ENCODE measurements around the gene GBP4.

DNA sequence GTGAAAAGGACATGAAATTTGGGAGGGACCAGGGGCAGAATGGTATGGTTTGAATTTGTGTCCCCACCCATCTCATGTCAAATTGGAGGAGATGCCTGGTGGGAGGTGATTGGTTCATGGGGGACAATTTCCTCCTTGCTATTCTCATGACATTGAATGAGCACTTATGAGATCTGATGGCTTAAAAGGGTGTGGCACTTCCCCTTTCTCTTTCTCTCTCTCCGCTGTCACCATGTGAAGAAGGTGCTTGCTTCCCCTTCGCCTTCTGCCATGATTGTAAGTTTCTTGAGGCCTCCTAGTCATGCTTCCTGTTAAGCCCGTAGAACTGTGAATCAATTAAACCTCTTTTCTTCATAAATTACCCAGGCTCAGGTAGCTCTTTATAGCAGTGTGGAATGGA, 7.6 kb upstream of the GBP4 start:
- TF ChIP-seq CEBPB (tag; IDR thresholded peaks at IDR 0.05) (no peak), ZNF121 (CRISPR knock-in tag; conservative IDR thresholded peaks at IDR 0.05) (no peak), ZBTB1 (CRISPR knock-in tag; IDR thresholded peaks at IDR 0.05; ENCODE audit: borderline replicate concordance, low read depth) (no peak), ARID2 (IDR thresholded peaks at IDR 0.05) (no peak), KAT2B (IDR thresholded peaks at IDR 0.05; ENCODE audit: low read depth, low read length) (no peak), POLR2A (conservative IDR thresholded peaks at IDR 0.05) (no peak), ZNF431 (CRISPR knock-in tag; IDR thresholded peaks at IDR 0.05) (no peak)
- TF ChIP-seq, protein P1, sequence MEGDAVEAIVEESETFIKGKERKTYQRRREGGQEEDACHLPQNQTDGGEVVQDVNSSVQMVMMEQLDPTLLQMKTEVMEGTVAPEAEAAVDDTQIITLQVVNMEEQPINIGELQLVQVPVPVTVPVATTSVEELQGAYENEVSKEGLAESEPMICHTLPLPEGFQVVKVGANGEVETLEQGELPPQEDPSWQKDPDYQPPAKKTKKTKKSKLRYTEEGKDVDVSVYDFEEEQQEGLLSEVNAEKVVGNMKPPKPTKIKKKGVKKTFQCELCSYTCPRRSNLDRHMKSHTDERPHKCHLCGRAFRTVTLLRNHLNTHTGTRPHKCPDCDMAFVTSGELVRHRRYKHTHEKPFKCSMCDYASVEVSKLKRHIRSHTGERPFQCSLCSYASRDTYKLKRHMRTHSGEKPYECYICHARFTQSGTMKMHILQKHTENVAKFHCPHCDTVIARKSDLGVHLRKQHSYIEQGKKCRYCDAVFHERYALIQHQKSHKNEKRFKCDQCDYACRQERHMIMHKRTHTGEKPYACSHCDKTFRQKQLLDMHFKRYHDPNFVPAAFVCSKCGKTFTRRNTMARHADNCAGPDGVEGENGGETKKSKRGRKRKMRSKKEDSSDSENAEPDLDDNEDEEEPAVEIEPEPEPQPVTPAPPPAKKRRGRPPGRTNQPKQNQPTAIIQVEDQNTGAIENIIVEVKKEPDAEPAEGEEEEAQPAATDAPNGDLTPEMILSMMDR (IDR thresholded peaks at IDR 0.05 in 2 of 3, conservative IDR thresholded peaks at IDR 0.05 in 1 of 3; ENCODE audit: insufficient read depth in 2 of 3, low read depth in 1 of 3, low read length in 3 of 3) = no peak
- TF ChIP-seq, protein P2, sequence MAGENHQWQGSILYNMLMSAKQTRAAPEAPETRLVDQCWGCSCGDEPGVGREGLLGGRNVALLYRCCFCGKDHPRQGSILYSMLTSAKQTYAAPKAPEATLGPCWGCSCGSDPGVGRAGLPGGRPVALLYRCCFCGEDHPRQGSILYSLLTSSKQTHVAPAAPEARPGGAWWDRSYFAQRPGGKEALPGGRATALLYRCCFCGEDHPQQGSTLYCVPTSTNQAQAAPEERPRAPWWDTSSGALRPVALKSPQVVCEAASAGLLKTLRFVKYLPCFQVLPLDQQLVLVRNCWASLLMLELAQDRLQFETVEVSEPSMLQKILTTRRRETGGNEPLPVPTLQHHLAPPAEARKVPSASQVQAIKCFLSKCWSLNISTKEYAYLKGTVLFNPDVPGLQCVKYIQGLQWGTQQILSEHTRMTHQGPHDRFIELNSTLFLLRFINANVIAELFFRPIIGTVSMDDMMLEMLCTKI (IDR thresholded peaks at IDR 0.05; ENCODE audit: partially characterized antibody) = no peak

Measured in K562 (cell line).